Brain microvascular endothelial cell (primary cell): ENCODE results near the gene LRRTM1.
A peak's percentile ranks its signal among the peaks of the same experiment; 100 is the strongest.

Experiments
- DNase-seq: peaks from one replicate; pipeline ENCODE4 v3.0.0-alpha.2; 2020
- H3K27ac ChIP-seq: fragments of 250-450 bp; sonication (Bioruptor Pico); 2 replicates; pipeline ENCODE4 v1.5.1; 2020; ENCODE audit warnings: mild to moderate bottlenecking, moderate library complexity
- H3K27me3 ChIP-seq: fragments of 250-450 bp; sonication (Bioruptor Pico); replicated peaks from 2 replicates; pipeline ENCODE4 v1.5.1; 2020; ENCODE audit warnings: mild to moderate bottlenecking
- H3K36me3 ChIP-seq: fragments of 250-450 bp; sonication (Bioruptor Pico); replicated peaks from 2 replicates; pipeline ENCODE4 v1.5.1; 2020; ENCODE audit warnings: mild to moderate bottlenecking
- H3K4me3 ChIP-seq: 2 replicates; pipeline ENCODE4 v1.5.1; 2011; ENCODE audit warnings: low read depth, mild to moderate bottlenecking, control low read depth, low read length, moderate library complexity
- in situ Hi-C: cut with HindIII; loops from 2 replicates; pipeline ENCODE4 v1.10.0; 2017; ENCODE audit warnings: low sequenced_read_pairs, low pct_ligation_motif_present
- TF ChIP-seq, protein P1 (sequence below): IDR thresholded peaks from 2 replicates; pipeline ENCODE4 v1.5.1; 2011; ENCODE audit warnings: low read depth, mild to moderate bottlenecking, moderate library complexity, low read length, control low read depth, inconsistent platforms; ENCODE audit errors: missing control alignments

LRRTM1 gene, protein sequence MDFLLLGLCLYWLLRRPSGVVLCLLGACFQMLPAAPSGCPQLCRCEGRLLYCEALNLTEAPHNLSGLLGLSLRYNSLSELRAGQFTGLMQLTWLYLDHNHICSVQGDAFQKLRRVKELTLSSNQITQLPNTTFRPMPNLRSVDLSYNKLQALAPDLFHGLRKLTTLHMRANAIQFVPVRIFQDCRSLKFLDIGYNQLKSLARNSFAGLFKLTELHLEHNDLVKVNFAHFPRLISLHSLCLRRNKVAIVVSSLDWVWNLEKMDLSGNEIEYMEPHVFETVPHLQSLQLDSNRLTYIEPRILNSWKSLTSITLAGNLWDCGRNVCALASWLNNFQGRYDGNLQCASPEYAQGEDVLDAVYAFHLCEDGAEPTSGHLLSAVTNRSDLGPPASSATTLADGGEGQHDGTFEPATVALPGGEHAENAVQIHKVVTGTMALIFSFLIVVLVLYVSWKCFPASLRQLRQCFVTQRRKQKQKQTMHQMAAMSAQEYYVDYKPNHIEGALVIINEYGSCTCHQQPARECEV

DNA sequence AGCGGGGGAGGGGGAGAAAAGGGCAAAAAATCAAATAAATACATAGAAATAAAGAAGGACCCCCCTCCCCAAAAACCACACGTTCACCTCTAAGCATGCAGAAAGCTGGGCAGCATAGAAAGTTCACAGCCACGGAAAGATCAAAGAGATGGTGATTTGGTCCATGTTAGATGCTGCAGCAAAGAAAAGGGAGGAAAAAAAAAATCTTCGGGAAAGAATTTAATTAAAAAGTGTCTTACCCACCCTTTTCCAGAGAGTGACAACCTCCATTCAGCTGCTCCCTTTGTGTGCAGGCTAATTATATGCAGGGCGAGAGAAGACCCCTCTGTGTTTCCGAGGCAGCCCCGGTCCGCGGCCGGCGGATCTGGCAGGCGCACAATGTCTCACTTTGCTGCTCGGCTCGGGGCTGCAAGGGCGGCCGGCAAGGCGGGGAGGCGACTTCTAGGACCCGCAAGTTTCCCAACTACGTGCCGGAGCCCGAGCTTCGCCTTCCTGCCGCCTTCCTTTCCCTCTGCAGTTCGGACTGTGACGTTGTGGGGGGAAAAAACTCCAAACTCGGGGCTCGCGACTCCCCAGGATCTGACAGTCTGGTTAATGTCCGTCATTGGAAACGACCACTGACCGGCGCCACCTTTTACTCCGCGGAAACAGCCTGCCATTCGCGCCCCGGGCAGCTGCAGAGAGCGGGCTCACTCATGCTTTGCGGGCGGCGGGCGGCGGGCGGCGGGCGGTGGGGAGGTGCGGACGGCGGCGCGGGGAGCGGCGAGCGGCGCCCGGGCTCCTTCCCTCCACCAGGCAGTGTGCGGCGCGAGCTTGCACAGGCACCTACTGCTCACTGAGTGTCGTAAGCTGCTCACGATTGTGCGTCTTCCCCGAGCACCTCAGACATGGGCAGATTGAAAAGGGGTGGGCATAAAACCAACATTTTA is at the start of gene LRRTM1:
LRRTM1 (minus strand) TSS at position 844 of the 929 bp plus-strand sequence. CDS start 933 bp downstream, outside the sequence.
- DNase-seq, result no peak
- in situ Hi-C loops, result no loop called here
- TF ChIP-seq, protein P1, sequence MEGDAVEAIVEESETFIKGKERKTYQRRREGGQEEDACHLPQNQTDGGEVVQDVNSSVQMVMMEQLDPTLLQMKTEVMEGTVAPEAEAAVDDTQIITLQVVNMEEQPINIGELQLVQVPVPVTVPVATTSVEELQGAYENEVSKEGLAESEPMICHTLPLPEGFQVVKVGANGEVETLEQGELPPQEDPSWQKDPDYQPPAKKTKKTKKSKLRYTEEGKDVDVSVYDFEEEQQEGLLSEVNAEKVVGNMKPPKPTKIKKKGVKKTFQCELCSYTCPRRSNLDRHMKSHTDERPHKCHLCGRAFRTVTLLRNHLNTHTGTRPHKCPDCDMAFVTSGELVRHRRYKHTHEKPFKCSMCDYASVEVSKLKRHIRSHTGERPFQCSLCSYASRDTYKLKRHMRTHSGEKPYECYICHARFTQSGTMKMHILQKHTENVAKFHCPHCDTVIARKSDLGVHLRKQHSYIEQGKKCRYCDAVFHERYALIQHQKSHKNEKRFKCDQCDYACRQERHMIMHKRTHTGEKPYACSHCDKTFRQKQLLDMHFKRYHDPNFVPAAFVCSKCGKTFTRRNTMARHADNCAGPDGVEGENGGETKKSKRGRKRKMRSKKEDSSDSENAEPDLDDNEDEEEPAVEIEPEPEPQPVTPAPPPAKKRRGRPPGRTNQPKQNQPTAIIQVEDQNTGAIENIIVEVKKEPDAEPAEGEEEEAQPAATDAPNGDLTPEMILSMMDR, result no peak
- H3K36me3 ChIP-seq, result no peaks in the 10 kb centered on the region
- H3K4me3 ChIP-seq, result peak within 1 kb of the TSS; percentile 35
- H3K27me3 ChIP-seq, result peaks cover 15% of the 10 kb centered on the region
- no peak within 1 kb of the TSS for H3K27ac ChIP-seq

DNA sequence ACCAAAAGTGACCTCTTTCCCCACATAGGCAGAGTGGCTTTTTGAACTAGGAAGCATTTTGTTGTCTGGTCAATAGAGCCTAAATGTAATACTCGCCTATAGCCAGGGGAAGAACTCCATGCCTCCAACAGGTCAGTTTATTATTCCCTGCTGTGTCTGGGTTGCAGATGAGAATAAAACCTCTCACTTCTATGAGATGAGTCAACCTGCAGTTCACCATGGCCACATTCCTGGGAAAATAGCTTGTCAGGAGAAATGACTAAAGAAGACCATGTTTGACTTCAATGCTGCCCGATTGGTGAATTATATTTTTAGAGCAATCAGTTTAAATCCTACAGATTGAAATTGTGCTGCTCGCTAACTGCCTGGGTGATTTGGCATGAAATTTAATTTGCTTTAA is 46.7 kb upstream of the LRRTM1 start:
- TF ChIP-seq, protein P1, result no peak
- in situ Hi-C loops, result no loop called here

DNA sequence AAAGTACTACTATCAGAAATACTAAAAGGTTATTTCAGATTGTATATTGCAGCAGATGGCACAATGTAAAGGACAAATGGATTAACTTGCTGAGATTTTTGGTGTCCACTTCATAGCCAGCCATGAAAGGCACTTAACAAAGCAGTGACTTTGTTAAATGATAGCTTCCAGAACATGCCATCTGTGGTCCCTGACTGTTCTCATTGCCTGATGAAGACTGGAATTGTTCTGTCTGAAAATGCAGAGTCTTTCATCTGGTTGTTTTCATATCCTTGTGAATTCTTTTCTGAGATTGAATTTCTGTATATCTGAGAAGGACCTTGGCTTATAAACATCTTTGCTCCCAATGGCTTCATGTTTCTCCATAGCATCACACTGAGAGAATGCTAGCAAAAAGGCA is 44.4 kb upstream of the LRRTM1 start:
- TF ChIP-seq, protein P1, result no peak
- Histone ChIP-seq H3K27ac (no peak overlapping the region), H3K4me3 (no peak overlapping the region), H3K27me3 (no peaks in the 10 kb centered on the region), H3K36me3 (no peaks in the 10 kb centered on the region)
- DNase-seq, result no peak
- in situ Hi-C loops, result no loop called here

More for the DNA sequence above, 46.7 kb upstream of the LRRTM1 start:
- H3K4me3 ChIP-seq, result no peak overlapping the region
- H3K36me3 ChIP-seq, result no peaks in the 10 kb centered on the region
- no peak for DNase-seq
- H3K27me3 ChIP-seq, result no peaks in the 10 kb centered on the region
- H3K27ac ChIP-seq, result no peak overlapping the region

DNA sequence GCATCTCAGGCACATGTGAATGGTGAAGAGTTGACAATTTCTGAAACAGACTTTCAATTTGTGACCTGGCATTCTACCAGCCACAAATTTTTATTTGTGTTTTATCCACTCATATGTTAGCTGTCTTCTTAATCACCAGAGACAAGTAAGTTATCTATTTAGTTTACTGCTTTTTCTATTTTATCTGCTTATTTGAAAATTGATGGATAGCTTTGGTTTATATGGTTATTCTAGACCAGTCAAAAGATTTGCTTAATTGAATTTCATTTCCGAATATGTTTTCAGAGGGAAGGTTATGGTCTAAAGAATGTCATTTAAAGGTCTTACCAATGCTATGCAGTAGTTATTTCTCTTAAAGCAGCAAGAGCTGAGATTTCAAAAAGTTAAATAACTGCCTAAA is 43.5 kb upstream of the LRRTM1 start:
- in situ Hi-C loops, result no loop called here
- Histone ChIP-seq H3K27me3 (no peaks in the 10 kb centered on the region), H3K4me3 (no peak overlapping the region), H3K27ac (no peak overlapping the region), H3K36me3 (no peaks in the 10 kb centered on the region)
- DNase-seq, result no peak
- TF ChIP-seq, protein P1, result no peak

DNA sequence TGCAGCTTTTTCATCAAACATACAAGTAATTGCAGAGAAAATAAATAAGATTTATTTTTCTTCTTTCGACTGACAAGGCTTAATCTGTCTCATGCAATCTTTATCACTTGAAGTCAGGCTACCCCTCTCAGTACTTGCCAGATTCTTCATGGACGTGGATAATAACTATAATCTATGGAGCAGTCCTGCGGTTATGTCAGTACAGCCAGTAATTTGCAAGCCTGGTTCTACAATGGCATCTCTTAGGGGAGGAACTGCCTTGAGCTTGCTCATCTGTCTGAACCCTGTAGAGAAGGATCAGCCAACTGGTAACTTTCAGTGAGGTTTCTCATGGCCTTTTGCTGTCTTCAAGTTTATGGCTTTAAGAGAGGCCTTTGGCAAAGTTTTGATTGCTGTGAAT is 35.5 kb upstream of the LRRTM1 start:
- TF ChIP-seq, protein P1, result no peak

More for the DNA sequence above, 35.5 kb upstream of the LRRTM1 start:
- in situ Hi-C loops, result no loop called here
- Histone ChIP-seq H3K27ac (no peak overlapping the region), H3K27me3 (no peaks in the 10 kb centered on the region), H3K36me3 (no peaks in the 10 kb centered on the region), H3K4me3 (no peak overlapping the region)
- DNase-seq, result no peak
